LNCAP (cell line): ENCODE data around the gene KPNA3.

ENCODE experiments used
- CTCF ChIP-seq: fragments of 450-650 bp; IDR thresholded peaks from 2 replicates; pipeline ENCODE4 v1.5.1; 2017; ENCODE audit warnings: mild to moderate bottlenecking

The KPNA3 gene

DNA sequence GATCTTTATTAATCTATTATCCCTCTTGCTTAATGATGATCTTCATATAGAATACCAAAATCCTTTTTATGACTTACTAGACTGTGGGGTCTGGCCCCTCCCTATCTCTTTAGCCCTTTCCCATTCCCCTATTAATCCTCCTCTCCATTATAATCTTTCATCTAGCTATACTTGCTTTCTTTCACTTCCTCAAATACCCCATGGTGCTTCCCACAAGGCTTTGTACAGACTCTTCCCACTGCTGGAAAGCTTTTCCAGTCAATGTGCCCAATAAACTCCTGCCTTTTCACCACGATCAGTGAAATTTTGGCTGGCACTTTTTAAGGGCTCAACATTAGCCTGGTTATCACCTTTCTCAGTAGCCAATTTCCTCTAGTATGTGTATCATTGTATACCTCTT is 98.0 kb downstream of the KPNA3 start:
- TF ChIP-seq CTCF, result no peak

- TF ChIP-seq CTCF, result no peak
These were observed 98.6 kb downstream of the KPNA3 start for GRCh38 chr13:49693877-49694276.

DNA sequence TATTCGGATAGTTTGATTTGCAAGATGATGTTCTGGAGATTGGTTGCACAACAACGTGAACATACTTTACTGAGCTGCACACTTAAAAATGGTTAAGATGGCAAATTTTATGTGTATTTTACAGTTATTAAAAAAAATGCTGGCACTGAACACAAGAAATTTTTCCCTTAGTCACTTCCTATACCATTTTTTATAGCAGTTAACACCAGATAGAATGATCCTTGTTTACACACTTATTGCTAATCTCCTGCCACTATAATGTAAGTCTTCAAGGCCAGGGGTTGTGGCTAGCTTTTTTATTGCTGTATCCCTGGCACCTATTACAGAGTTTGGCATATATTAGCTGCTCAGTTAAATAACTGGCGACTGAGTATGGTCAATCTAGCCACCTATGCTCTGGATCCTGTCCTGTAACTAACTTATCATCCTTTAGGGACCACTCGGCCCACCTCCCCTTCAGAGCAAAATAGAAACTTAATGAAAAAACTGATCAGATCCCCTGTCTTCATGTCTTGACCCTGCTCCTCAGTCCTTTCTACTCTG is 99.2 kb downstream of the KPNA3 start:
- TF ChIP-seq CTCF, result no peak

DNA sequence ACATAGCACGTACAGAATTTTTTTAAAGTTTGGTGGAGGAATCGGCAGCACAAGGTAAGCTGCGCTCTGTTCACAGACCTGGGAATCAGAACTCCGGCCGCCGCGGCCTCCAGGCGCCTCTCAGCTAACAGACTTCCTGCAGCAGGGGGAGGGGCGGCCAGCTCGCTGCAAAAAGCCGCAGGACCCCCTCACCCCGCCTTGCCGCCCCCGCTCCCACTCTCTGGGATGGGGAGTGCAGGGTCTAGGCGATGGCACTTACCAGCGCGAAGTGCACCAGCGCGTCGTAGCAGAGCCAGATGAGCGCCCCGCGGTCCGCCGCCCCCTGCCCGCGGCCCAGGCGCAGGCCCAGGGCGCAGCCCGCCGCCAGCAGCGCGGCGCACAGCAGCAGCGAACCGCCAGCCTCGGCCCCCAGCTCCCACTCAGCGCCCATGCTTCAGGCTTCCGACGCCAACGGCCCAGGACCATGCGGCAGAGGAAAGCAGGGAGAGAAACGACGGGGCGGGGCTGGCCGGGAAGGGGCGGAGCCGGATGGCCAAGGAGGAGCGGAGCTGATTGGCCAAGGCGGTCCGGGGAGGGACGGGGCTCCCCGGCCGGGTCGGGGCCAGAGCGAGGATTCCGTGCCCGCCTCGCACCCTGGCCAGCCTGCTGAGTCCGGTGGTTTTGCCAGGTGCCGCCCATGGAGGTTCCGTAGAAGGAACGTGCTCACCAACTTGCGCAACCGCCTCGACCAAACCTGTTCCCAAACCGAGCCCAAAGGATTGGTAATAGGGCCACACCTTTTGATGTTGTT is 101.3 kb downstream of the KPNA3 start, which contains the start of gene EBPL:
EBPL (minus strand) TSS at position 492 of the 790 bp plus-strand sequence; CDS start at position 430, 62 bp downstream.
- TF ChIP-seq CTCF, result no peak

- no peak for TF ChIP-seq CTCF
These were observed 102.1 kb downstream of the KPNA3 start for GRCh38 chr13:49690133-49690994.

- no peak for TF ChIP-seq CTCF
These were observed 109.0 kb downstream of the KPNA3 start for GRCh38 chr13:49683489-49683888.

DNA sequence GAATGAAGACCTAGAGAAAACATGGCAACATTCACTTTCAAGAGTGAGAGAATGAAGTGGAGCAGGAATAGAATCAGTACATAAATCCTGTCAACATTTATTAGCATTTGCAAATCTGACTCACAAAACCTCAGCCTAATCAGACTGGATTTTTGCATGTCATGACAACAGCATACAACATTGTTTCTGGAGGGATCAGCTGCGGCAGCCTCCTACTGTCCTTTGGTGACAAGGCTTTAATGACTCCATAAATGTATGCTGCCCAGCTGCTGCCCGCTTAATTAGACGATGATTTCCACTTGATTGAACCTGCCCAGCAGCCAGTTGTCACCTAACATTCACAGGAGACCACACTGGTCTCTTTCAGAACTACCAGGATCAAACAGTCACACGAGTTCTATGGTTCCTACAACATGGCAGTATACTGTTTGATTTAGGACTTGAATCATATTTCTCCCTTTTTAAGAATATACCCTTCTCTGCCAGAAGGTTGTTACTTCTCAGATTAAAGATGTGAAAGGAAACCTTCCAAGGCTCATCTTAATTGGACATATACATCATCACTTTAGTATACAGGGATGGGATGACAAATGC is 110.5 kb downstream of the KPNA3 start:
- TF ChIP-seq CTCF, result no peak
